GM19397 (cell line): ENCODE measurements around the gene DMWD.

ENCODE experiments used
- ATAC-seq: cut with Tn5 transposase; IDR thresholded peaks from one replicate; pipeline ENCODE4 v1.9.1; 2021; ENCODE audit warnings: mild to moderate bottlenecking, moderate library complexity; ENCODE audit not compliant: unreplicated experiment

DMWD gene

DNA sequence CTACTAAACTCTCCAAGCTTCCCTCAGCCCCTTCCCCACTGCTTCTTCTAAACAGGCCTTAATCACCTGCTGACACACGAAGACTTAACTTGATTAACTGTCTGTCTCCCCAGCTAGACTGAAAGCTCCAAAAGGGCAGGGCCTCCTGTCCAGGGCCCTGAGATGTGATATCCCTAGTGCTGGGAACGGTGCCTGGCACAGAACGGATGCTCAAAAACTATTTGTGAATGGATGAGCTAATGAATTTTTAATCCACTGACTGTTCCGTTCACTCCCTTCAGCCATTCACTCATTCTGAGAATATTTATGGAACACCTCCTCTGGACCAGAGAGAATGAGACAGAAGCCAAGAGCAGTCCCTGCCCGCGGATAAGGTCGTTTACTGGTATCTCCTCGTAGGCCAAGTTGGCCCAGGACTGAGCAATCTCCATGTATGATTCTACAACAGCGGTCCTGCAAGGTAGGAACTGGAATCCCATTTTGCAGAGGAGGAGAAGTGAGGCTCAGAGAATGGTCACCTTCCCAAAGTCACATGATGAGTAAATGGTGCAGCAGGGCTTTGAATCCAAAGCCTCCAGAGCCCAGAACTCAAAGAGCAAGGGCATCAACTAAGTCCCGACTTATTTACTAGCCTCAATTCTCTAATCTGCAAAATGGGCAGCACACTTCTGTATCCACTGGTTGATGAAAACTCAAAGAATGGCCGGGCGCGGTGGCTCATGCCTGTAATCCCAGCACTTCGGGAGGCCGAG, 3.4 kb downstream of the DMWD start:
- no peak for ATAC-seq

DNA sequence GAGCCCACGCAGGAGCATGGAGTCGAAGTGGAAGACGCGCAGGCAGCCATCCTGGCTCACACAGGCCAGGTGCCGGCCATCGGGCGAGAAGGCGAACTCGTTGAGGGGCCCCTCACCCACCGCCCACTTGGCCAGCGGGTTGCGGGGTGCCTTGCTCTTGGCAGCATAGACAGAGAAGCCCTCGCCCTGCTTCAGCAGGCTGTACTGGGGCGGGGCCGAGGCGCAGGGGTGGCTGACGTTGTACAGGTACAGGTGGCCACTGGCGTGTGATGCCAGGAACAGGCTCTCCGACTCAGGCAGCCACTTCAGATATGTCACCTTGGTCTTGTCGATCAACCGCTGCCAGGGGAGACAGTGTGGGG, 6.1 kb downstream of the DMWD start:
- no peak for ATAC-seq

DNA sequence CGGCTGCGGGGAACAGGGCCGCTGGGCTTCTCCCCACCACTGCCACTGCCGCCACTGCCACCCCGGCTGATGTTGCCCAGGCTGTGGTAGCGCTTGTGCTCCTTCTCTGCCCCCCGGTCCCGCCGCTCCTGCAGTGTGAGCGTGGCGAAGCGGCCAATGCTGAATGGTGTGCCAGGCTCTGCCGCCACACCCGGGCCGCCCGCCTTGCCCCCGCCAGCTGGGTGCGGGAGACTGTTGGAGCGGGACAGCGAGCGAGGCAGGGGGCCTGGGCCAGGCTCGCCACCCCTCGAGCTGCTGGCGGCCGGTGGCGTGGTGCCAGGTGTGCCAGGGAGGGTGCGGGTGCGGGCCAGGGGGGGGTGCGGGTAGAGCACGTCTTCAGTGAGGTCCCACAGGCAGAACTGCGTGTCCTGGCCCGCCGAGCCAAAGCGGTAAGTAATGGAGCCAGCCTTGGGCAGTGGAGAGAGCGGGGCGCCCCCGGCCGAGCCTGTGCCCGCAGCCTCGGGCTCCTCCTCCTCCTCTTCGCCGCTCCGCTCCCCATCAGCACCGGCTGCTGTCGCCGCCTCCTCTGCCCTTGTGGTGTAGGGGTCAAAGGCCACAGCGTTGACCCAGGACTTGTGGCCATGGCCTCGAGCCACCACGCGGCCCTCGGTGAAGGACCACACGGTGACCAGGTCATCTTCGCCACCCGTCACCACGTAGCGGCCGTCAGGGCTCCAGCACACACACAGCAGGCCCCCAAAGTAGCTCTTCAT, 6.7 kb downstream of the DMWD start:
- ATAC-seq = no peak

DNA sequence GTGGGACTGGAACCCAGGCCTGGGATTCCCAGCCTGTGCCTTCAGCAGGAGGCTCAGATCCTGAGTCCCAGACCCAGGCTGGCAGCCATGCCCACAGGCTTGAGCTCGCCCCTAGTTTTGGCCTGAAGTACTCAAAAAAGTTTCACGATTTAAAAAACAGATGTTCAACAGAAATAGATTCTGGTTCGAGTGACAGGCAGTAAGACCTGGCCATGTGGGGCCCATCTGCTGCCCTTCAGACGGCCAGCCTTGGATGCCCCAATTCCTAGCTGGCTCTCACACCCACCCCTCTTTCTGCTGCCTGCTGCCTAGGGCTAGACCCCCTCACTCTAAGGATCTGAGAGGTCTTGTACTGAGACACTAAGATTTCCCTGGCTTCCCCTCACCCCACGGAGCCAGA, 7.5 kb downstream of the DMWD start:
- ATAC-seq = no peak

DNA sequence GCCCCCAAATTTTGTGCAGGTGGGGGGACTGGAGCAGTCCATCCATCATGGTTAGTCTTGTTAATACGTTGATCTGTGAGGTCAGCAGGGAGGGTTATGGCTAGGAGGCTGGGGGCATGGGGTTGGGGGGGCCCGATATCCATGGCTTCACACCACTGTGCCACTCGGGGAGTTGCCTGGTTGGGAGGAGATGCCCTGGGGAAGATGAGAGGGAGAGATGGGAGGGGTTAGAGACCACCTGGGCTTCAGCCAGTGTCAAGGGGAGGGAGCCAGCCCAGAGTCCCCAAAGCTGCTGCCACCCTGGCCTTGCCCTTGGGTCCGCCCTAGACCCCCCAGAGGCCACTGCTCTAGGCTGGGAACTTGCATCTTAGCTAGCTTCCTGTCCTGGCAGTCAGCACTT, 8.5 kb downstream of the DMWD start:
- ATAC-seq = no peak

DNA sequence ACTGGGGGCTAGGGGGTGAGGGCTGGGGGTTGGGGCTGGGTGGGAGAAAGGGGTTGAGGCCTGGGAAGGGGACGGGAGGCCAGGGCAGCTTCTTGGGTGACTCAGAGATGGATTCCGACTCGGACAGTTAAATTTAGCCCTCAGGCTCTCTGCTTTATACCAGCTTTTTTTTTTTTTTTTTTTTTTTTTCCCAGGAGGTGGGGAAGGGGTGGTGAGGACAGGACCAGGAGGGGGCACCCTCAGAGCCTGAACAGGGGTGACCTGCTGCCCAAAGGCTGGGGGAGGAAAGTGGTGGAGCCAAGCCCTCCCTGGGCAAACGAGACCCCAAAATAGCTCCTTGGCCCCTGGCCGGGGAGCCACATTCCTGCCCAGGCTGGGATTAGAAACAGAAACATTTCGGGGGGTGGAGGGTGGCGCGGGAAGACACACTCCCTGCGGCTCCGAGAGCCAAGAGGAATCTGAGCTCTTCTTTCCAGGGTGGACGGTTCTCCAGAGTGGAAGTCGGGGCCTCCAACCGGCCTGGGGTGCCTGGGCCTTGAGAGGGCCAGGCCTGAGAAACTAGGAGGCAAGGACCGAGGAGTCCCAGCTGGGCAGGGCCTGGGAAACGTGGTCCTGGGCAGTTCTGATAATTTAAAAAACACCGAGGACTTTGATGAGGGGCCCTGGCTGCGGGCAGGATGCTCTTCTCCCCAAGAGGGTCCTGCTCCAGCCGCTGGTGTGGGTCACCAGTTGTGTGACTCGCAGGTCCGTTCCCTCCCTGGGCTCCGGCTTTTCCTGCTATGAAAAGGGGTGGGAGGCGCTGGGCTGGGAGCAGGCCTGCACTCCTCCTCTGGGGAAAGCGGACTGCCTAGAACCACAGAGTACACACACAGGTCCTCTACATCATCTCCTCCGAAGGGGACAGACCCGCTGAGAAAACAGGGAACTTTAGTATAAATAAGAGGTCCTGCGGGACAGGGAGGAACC, 9.5 kb downstream of the DMWD start:
- no peak for ATAC-seq

DNA sequence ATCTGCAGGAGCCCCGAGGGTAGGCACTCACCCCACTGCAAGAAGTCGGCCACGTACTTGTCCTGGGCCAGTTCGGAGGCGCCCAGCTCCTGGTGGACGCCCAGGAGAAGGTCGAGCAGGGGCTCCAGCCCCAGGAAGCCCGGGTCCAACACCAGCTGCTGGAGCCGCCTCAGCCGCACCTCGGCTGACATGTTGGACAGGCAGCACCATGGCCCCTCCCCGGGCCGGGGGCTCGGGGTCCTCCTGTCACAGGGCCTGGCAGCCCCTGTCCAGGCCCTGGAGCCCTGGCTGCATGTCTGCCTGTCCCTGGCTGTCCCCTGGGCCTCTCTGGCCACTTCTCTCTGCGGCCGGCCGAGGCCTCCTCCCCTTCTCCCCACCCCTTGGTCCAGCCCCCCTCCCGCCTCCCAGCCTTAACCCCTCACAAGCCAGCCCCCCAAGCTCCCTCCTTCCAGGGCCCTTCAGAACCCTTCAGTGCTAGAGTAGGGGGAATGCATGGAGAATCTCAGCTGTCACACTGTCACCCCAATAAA, 10.4 kb downstream of the DMWD start, which contains the start of gene DMPK:
Gene DMPK, minus strand, starts transcription at position 329 of the 530 bp plus-strand sequence. Its CDS starts 138 bp downstream, at position 191.
- ATAC-seq = no peak

DNA sequence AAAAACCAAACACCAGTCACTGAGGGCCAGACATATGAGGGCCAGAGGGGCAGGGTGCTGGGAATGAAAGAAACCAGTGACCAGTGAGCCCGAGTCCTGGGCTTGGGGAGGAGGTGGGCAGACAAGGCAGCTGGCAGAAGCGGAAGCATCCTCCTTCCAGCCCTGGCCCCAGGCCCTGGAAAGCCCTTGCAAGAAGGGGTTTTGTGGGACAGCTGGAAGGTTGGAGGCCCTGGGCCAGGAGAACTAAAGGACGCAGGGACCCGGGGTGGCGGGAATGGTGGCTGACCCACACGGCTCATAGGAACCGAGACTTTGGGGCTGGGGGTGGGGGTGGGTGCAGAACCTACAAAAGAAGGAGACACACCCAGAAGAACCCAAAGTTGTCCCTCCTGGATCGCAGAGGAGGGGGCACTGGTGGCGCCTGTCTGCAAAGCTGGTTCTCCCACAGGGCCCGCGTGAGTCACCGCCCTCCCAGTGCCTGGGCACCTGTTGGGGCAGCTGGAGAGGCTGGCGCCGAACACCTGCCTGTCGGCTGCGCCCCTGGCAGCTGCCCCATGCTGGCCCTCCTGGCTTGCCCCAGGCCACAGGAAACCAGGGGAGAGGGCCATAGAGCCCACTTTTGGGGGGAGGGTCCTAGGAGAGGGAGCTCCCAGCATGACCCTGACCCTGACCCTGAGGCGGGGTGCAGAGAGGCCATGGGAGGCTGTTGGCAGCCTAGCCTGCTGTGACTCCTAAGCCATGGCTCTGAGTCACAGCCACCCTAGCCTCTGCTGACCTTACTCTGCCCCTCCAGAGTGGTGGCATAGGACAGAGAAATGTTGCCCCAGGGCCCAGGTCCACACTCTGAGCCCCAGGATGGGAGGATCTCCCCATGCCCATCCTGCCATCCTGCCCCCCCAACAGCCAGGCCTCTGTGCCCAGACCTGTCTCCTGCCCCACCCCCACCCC, 11.2 kb downstream of the DMWD start:
- no peak for ATAC-seq

DNA sequence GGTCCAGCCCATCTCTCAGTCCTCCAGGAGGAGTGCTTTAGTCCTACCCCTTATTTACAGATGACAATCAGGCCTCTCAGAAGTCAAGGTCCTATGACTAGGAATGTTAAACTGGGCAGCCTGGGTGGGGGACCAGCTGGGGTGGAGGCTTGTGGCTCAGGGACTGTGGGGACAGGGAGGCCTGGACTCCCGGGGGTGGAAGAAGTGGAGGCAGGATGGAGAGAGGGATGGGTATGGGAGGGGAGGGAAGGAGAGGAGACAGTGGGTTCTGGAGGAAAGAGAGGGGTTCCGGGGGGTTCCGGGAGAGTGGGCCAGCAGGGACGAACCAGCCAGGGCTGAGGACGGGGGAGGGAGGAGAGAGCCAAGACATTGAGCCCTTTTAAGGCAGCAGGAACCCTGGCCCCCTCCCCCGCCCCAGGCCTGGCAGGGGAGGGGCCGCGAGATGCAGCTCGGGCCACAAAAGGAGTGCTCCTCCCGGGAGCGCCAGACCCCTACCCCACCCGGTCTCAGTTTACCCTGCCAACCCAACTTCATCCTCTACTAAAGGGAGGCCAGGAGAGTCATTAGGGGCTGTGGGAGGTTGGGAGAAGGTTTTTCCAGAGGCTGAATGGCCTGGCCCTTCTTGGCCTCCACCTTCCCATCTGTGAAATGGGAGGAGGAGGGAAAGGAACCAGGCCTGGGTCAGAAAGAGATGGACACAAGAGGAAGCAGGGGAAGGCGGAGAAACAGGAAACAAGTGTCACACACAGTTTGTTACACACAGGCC, 12.0 kb downstream of the DMWD start:
- ATAC-seq = no peak

DNA sequence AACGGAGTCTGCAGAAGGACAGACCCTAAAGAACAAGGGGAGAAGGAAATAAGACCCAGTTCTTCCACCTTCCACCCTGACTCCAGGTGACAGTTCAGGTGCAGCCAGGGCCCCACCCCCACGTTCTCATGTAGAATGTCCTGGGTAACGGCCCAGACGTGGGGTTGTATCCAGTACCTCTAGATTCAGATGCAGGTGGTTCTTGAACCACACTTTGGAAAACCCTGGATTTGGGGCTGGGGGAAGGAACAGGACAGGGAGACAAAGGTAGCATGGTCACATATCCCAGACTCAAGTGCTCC, 12.5 kb downstream of the DMWD start:
- no peak for ATAC-seq

DNA sequence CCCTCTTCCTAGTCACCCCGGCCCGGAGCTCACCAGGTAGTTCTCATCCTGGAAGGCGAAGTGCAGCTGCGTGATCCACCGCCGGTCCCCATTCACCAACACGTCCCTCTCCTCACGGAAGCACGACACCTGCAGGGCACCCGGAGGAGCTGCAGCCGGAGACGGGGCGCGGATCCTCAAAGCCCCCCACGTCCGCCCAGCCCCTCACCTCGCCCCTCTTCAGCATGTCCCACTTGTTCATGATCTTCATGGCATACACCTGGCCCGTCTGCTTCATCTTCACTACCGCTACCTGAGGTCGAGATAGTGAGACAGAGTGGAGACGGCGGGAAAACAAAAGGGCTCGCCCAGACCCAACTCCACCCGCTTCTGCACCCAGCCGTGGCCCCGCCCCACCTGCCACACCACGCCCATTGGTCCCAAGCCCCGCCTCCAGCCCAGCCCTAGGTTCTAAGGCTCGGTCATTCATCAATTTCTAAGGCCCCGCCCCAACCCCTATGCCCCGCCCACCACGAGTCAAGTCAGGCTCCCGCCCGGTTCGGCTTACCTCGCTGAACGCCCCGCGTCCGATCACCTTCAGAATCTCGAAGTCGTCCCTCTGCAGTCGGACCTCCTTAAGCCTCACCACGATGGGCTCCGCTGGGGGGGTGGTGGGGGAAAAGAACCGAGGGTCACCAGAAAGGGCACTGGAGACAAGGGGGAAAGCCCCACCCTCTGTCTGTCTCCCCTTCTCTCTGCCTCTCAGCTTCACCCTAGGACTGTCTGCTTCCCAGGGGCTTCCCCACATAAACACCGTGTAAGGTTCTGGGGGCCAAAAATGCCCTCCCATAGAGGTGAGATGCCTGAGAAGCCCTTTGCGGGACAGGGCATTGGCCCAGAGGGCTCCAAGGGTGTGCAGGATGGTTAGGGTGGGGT, 13.2 kb downstream of the DMWD start:
- peak; percentile 67 for ATAC-seq

DNA sequence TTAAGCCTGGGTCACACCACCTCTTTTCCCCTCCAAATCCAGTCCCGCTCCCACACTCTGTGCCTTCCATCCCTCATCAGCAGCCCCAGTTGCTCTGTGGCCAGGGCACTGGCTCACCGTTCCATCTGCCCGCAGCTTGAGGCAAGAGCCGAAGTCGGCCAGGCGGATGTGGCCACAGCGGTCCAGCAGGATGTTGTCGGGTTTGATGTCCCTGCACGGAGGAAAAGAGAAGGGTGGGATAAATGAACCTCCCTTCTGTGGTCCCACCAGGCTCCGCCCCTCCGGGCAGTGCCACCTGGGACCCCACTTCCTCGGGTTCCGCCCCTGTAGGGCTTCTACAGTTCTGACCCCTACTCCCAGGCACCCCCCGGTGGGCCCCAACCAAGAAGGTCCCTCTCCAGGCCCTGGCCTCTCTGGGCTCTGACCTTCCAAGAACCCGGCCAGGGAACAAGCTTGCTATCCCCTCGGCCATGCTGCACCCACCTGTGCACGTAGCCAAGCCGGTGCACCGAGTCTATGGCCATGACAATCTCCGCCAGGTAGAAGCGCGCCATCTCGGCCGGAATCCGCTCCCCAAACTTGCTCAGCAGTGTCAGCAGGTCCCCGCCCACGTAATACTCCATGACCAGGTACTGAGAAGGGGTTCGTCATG, 14.5 kb downstream of the DMWD start:
- no peak for ATAC-seq

DNA sequence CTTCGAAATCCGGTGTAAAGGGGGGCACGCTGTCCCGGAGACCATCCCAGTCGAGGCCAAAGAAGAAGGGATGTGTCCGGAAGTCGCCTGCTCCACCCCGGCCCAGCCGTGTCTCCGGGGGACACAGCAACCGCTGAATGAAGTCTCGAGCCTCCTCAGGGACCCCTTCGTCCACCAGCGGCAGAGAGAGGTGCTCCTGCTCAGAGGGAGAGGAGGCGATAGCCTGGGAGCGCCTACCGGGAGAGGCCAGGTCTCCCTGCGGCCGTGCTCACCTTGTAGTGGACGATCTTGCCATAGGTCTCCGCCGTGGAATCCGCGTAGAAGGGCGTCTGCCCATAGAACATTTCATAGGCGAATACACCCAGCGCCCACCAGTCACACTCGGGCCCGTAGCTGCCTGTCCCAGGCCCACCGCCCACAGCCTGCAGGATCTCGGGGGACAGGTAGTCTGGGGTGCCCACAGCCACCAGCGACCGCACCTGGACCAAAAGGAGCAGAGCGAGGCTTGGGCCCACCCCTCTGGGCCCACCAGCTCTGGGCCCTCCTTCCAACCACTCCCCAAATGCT, 15.2 kb downstream of the DMWD start:
- no peak for ATAC-seq

DNA sequence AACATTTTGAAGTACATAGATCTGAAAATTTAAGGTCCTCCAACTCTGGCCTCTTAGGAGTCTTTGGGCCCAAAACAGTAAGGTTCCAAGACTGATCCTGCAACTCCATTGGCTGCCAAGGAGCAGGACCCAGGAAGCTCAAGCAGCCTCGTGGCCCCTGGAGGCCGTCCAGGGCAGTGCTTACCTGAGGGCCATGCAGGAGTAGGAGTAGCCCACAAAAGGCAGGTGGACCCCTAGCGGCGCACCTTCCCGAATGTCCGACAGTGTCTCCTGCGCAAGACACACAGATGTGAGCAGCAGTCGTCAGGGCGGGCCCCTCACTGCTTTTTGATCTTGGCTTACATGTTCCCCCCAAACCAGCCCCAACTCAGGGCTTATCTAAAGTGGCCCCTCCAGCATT, 17.9 kb downstream of the DMWD start:
- no peak for ATAC-seq

DNA sequence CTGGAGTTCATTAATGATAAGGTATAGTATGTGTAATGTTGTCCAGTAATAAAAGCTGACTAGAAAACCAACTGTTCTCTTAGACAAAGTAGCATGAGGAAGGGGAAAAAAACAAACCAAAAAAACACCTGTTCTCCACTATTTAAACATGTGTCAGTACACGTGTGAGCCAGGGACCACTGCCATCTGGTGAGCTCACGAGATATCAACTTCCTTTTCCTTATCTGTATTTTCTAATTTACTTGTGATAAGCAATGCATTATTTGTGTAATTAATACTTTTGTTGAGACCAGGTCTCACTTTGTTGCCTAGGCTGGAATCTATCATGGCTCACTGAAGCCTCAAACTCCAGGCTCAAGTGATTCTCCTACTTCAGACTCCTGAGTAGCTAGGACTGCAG, 19.3 kb downstream of the DMWD start:
- no peak for ATAC-seq

DNA sequence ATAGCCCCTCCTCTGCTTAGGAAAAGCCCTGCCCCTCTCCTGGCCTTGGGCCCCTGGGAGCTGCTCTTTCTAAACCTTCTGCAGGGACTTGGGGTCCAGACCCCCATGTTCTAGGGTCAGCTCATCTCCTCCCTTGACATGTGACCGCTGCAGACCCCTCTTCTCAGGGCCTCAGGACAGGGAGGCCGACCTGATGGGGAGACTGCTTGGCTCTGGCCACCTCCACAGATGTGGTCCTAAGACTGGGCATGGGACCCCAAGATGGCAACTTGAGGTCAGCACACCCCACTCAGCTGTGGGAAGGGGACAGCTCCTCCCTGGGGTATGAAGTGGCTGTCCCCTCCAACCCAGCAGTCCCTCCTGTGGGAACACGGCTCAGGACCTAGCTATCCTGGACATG, 19.7 kb downstream of the DMWD start:
- ATAC-seq = no peak

DNA sequence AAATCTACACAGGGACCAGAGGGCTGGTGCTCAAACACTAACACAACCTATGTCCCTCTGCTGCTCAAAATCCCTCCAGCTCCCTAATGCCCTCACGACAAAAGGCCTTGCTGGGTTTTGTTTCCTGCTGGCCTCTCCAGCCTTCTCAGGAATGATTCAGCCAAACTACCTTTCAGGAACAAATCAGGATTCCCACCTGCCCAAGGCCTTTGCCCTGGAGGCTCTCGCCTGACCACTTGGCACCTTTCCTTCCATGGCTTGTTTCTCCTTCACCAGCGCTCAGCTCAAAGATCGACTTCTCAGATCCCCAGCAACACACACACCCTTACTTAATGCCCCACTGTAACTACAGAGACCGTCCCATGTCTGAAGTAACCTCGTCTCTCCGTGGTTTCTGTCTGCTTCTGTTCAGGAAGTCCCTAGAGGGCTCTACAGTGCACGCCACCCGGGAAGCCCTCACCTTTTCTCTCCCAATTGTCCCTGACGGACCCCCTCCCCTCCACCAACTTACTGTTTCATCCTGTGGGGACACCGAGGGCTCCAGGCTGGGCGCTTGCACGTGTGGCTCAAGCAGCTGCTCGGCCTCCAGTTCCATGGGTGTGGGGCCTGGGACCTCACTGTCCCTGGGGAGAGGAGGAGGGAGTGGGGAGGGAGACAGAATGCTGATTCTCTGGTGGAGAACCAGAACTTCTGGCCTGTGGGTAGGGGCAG, 20.4 kb downstream of the DMWD start:
- ATAC-seq = no peak
